GM18907 (cell line): ENCODE measurements around the gene ZNF462.

Source experiments
- ATAC-seq: cut with Tn5 transposase; IDR thresholded peaks from one replicate; pipeline ENCODE4 v1.9.1; 2021; ENCODE audit warnings: mild to moderate bottlenecking, moderate library complexity; ENCODE audit not compliant: unreplicated experiment

The ZNF462 gene

DNA sequence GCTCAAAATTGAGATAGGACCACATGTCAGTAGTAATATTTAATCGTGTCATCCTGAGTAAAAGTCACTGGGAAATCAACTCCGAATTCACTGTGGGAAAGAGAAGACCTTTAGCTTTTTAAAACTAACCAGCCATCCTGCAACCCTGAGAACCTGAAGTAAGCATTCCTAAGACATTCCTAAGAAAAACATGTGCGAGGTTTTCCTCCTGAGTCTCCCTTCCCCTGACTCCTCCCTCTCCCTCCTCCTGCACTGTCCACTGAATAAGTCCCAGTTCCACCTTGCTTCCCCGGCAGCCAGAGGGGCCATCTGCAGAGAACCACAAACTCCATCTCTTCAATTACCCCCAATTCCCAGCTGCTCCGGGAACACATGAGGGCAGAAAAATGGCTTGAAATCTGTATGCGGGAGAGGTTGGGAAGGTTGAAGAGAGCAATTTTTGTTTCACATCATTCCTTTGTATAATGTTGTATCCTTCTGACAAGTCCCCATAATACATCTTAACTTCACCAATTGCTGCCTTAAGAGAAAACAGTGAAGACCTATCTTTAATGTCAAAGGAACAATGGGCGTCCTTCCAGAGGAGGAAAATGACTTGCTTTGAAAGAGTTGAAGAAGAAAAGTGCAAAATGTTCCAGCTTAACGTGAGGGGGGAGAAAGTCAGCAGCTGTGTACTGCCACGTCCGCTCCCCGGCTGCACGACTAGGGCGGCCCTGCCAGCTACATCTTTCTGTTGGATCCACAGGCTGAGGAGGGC is 186.3 kb downstream of the ZNF462 start:
- no peak for ATAC-seq

DNA sequence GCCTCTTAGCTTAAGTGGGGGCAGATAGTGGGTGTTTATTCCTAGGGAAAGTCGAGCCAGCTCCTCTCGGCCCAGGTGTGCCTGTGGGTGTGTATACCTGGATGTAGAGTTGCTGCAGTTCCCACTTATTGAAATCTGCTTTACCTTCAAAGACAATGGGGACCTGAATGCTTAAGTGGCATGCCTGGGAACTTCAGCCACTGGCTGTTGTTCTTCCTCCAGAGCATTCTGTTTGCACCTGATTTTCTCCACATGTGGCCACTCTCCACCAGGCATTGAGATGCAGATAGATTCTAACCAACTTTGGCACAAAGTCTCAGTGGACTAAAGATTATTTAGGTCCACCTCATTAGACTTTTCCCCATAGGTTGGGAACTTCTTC is 186.8 kb downstream of the ZNF462 start:
- ATAC-seq, result no peak

DNA sequence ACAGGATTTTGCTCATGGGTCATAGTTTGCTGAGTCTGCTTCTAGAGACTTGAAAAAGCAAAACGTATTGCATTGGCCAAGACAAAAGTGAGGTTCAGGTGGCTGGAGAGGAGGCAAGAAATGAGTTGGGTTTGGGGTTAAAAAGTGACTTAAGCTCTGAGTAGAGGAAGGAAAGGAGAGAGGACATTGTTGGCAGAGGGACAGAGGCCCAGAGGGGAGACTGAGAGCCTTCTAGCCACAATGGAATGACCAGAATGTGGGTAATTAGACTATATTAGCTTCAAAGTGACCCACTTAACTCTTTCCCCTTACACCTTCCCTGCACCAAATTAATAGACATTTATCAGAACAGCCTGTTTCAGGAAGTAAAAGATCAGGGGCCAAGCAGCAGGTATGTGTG is 188.4 kb downstream of the ZNF462 start:
- no peak for ATAC-seq

DNA sequence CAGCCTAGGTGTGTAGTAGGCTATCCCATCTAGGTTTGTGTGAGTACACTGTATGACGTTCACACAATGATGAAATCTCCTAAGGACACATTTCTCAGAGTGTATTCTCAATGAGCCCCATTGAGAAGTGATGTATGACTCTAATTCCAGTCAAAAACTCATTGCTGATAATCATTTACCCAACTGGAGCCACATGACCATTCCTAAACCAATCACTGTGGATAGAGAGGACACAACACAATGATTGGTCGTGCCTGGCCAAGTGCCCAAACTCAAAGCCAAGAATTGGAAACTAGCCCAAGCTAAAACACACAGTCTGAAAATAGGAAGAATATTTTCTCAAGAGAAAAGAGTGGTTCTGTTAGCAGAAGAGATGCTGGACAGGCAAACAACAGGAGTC is 191.2 kb downstream of the ZNF462 start:
- ATAC-seq, result no peak

DNA sequence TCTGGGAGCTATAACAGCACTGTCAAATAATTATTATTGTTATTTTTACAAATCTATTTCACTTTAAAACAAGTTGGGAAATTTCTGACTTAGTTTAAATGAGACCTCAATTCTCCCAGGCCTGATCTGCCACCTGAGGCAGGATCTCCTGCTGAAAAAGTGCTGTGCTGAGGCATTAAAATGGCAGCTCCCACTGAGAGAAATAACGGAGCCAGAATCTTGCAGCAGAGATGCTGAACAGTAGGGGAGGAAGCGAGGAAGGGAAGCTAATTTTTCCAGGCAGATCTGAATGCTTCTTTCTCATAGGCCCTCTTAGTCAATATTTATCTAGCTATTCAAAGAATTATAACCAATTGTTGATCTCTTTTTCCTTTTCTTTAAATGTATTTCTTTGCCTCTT is 196.3 kb downstream of the ZNF462 start:
- no peak for ATAC-seq

DNA sequence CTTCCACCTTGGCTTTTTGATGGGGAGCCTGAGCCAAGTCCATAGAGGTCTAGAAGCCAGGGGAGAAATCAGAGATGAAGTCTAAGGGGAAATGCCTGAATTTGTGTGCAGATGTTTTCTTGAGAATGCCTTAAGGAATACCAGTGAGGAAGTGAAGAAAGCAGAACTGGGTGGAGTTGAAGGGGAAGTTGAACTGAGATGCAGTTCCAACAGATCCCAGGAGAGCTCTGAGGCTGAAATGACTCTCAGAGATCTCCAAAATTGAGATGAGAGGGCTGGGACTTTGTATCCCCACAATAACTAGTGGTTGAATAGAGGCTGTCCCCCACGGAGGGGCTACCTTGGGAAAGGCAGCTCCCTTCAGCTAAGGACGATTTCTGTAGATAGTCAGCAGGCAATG is 197.1 kb downstream of the ZNF462 start:
- ATAC-seq, result no peak
